ENCODE results near the gene P3H4.

The P3H4 gene

DNA sequence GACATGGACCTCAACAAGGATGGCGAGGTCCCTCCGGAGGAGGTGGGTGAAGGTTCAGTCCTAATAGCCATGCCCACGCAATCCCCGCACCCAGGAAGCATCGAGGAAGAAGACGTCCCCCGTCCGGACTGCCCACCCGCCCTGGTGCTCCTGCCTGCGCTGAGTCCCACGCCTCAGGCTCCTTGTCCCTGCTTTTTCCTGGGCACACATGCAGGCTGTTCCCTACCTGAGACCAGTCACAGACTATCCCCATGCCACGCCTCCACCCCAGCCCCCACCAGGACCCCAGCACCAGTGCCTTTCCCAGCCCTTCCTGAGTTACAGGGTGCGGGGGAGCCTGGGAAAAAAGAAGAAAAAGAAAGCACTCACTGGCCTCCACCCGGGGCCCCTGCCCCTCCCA lies 10.0 kb upstream of the P3H4 start:
- no peak for DNase-seq

DNA sequence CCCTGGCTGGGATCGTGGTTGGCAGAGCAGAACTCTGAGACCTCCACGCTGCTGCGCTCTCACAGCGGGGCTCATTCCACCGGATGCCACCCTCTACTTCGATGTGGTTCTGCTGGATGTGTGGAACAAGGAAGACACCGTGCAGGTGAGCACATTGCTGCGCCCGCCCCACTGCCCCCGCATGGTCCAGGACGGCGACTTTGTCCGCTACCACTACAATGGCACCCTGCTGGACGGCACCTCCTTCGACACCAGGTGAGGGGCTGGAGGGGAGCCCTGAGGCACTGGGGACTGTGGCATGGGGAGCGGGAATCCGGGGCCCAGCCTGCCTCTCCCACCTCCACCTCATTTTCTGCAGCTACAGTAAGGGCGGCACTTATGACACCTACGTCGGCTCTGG lies 6.3 kb upstream of the P3H4 start:
- no peak for DNase-seq

DNA sequence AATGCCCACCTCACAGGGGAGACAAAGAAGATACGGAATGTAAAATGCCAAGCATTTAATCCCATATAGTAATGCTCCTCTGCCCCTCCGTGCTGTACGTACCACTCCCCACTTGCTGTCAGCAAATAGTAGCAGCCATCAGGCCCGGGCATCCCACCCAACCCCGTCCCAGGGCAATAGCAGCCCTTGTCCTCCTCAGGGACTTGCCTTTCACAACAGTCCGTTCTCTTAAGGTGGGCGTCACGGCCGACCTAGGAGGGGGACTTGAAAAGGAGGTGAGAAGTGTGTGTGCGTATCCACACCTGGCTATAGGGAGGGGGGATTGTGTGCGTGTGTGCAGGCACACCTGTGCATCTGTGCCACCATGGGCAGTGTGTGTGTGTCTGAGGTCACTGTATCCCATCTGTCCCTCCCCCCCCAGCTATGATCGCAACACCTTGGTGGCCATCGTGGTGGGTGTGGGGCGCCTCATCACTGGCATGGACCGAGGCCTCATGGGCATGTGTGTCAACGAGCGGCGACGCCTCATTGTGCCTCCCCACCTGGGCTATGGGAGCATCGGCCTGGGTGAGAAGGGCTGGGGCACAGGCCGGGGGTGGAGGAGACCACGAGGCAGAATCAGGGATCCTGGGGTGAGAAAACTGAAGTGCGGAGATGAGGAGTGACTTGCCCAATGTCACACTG lies 5.0 kb upstream of the P3H4 start:
- DNase-seq: no peak

DNA sequence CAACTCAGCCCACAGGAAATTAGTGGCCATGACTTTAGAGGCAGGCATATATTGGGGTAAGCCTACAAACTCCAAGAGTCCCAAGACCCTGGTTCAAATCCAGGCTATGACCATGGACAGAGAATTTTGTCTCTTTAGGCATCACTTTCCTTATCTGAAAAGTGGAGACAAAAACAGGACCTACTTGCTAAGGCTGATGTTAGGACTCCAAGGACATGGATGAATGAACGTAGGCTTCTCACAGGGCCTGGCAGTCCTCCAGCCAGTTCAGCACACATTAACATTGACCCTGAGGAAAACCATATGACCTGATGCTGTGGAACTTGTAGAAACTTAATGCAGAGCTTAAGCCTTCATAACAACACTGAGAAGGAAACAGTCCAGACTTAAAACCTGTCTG lies 2.4 kb upstream of the P3H4 start:
- DNase-seq: no peak

DNA sequence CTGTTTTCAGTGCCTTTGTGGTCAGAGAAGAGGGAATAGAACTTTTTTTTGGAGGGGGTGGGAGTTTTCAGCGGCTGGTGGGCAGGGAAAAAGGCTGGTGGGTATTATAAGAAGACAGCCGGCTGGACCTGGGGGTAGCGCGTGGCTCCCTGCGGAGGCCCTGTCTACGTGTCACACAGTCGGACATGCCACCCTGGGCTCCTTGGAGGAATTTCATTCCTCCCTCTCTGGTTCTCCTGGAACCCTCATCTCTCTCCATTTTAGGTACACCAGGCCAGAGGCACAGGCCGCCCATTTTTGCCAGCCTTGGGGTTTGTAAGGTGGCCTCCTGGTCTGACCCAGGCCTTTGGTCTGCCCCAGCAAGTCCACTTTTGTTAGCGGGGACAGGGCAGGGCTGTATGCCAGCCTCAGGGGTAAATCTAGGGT lies 2.0 kb upstream of the P3H4 start:
- no peak for DNase-seq

DNA sequence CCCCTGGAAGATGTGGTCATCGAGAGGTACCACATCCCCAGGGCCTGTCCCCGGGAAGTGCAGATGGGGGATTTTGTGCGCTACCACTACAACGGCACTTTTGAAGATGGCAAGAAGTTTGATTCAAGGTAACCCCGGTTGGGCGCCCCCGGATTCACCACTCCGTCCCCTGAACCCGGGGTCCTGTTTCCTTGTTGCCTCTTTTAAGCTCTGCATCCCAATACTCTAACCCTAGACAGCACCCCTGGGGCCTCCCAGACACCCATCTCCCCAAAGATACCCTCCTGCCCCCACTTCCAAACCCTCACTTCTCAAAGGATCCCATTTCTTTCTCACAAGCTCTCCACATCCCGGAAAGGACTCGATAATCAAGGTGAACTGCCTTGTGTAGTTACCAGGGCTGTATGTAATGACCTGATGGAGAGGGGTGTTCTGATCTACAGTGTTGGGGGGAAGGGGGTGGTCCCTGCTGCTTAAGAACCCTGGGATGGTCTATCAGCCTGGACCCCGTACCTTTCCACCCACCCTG lies 1.5 kb upstream of the P3H4 start:
- no peak for DNase-seq

DNA sequence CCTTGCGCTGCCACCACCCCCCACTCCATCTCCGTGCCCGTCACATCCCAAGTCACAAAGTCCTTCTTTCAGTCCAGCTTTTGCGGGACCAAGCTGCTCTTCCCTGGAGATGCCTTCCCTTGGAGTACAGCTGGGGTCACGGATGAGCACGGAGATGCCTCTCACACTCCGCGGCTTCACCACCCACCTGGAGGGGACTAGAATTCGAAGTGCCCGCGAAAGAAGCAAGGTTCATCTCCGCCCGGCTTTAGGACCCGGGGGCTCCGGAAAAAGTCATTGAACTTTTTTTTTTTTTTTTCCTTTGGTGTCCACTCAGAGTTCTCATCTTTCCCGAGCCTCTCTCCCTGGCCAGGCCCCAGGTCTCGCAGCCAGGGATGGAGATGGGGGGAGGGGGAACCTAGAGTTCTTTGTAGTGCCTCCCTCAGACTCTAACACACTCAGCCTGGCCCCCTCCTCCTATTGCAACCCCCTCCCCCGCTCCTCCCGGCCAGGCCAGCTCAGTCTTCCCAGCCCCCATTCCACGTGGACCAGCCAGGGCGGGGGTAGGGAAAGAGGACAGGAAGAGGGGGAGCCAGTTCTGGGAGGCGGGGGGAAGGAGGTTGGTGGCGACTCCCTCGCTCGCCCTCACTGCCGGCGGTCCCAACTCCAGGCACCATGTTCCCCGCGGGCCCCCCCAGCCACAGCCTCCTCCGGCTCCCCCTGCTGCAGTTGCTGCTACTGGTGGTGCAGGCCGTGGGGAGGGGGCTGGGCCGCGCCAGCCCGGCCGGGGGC lies 817 bp upstream of the P3H4 start, which contains the start of gene FKBP10:
Gene FKBP10, plus strand, starts transcription at position 624 of the 771 bp plus-strand sequence. Its CDS starts 31 bp downstream, at position 655.
- peak; percentile 16 for DNase-seq

DNA sequence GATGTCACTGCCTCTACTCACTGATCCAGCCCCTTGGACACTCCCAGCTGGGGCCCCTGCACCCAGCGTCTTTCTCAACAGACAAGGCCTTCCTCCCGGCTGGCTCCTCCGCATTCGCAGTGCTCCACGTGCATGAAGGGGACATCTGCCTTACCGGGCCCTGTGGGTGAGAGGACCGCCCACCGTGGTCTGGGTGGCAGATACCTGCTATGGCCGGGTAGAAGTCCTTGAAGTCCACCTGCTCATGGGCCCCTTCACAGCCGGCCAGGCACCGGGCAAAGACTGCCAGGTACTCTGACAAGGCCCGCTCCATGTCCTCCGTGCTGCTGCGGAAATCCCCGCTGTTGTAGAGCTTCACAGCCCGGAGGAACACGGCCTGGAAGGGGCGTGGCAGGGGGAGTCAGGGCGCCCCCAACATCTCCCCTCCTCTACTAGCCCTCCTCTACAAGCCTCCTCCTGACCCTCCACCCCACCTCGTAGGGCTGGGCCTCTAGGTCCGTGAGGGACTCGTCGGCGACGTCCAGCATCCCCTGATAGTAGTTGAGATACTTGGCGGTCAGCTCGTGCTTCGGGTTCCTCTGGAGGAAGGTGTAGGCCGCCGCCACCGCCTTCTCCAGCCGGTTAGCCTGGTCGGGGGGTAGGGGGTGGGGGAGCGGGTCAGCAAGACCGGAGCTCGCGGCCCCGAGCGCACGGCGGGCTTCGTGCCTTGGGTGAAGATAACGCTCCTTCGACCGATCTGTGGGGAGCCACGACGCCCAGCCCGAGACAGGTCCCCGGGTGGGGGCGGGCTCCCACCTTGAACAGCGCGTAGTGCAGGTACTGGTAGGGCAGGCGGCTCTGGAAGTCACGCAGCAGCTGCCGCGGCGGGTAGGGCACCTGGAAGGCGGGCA lies 845 bp downstream of the P3H4 start:
- DNase-seq: no peak

DNA sequence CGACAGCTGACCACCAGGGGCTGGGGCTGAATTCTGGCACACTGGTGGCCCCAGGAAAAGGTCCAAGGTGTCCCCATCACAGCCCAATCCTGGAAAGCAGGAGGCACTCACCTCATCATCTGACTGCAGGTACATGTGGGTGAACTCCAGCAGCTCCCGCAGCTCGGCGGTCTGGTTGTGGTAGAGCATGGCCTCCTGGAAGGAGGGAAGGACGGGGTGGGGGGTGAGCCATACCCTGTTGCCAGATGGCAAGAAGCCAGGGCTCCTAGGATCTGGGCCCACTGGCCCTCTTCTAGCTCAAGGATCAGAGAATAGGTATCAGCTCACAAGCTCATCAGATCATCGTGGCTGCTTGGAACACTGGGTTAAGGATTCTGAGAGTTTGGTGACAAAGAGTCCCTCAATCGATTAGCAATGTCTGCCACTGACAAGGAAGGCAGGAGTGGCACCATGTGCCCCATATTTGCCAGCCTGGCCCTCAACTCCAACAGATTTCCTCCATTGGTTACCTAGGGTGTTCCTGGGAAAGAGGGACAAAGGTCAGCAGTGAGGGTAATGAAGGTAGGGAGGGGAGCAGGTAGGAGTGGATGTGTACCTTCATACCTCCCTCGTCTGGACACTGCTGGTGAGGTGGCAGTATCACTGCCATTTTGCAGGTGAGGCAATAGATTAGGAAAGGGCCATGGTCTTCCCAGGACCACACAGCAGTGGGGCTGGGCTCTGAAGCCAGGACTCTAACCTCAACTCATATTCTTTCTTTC lies 4.9 kb downstream of the P3H4 start:
- no peak for DNase-seq

DNA sequence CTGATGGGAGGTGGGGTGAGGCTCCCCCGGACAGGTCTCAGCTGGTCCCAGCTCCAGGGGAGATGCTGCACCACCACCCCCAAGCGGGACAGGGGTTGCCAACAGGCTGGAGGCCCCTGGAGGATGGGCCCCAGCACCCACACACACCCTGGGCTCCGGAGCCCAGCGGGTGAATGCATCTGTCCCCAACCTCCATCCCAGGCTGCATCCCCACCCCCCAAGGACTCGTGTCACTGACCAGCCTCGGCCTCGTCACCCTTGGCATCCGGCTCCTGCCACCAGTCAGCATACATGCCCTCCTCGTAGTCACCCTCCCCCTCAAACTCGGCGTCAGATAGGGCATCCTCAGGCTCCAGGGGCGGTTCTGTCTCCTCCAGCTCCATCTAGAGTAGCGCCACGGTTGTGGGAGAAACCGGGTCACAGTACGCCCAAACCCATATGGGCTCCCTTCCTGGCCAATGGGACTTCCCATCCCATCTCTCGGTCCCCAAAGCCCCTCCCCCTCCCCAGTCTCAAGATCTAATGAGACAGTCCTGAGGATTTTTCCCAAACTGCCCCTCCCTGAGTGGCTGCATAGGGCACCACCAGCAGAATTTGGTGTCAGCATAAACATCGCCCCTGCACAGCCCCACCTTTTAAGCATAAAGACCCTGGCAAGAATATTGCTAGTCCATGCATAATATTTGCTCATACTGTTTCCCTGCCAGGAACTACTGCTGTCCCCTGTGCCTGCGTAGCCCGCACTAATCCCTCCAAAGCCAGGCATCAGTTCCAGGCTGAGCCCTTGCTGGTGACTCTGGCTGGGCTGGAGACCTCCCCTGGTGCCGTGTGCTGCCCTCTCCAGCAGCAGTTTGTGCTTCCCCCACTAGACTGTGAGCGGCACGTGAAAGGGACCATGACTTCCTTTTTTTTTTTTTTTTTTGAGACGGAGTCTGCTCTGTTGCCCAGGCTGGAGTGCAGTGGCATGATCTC lies 8.4 kb downstream of the P3H4 start:
- DNase-seq: no peak

DNA sequence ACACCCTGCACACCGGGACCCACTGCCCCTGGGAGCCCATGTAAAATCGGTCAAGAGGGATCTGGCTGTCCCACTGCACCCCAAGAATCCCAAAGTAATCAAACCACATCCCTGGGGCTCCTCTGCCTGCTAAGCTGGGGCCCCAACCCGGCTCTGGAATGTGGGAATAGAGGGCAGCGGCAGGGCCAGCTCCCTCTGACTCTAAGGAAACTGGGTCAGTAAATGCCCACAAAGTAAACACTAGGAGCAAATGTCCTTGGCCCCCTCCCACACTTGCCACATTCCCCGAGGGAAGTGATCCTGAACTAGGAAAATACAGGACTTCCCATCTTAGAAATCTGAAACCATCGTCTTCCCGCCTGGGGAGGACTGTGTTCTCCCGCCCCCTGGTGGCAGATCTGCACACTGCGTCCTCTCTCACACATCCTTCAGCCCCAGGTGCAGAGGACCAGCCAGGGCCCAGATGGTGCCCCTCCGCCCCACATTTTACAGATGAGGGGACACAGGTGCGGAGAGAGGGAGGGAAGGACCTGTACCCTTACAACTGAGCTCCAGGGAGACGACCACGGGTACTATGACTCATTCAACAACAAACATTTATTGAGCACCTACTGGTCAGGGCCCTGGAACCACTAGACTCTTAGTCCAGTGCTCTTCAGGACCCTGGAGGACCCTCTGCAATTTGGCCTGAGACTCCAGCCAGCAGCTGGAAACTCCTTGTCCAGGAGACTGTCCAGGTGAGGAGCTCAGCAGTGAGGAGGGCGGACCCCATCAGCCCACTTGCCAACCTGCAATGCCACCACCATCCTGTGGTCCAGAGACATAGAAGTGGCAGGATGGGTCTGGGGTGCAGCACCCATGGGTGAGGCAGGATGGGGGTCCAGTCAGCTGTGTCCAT lies 10.1 kb downstream of the P3H4 start:
- peak; percentile 67 for DNase-seq

DNA sequence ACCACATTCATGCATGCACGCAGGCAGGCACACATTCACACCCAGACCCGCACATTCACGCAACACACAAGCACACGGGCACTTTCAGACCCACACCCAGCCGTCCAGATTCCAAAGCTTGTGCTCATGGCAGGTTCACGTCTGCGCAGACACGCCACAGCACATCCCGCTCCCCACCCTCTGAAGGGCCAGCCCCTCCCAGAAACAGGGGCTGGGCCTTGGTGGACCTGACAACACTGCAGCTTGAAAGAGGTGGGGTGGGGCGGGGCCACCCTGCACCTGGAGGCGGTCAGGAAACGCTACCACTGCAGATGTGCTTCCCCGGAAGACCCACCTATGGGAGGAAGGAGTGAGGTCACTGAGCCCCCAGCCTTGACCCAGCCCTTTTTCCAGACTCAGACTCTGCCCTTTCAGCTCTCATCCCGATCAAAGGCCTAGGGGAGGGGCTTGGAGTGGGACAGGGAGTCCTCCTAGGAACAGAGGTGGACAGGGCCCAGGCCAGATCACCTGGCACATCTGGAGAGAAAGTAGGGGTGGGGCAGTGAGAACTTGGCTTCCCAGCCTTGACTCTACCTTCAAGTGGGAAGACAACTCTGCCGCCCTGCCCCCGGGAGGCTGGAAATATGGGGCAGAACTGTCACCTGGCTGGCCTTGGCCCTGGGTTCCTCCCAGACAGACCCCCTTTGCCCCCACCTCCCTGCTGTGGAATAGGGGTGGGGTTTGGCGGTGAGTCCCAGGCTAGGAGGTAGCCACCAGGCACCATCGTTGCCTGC lies 11.0 kb downstream of the P3H4 start:
- no peak for DNase-seq

DNA sequence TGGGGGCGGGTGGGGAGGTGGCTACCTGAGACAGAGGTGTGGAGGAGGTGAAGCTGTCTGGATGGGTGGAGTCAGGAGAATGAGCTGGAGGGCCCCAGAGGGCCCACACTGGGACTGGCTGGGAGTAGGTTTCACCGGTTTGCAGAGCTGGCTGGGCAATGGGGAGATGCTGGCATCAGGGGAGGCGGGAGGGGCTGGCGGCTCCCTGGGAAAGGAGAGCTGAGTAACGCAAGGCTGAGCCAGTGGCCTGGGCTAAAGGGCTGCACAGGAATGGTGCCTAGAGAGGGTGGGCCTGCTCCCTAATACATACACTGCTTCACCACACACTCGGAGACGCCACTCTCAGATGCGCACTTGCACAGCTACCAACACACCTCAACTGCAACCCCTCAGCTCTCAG lies 12.4 kb downstream of the P3H4 start:
- DNase-seq: no peak

DNA sequence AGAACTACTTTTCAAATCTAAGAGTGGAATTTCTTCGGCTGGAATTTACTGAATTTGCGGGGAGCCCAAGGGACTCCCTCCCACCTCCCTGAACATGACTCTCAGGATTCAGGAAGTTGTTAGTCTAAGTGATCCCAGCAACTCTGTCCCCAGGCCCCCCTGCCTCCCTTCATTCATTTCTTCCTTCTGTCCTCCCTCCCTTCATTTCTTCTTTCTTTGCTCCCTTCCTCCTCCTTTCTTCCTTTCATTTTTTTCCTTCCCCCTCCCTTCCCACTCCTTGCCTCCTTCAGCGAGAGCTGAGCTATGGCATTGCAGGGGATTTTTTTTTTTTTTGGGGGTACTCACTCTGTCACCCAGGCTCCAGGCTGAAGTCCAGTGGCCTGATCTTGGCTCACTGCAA lies 14.4 kb downstream of the P3H4 start:
- DNase-seq: no peak

DNA sequence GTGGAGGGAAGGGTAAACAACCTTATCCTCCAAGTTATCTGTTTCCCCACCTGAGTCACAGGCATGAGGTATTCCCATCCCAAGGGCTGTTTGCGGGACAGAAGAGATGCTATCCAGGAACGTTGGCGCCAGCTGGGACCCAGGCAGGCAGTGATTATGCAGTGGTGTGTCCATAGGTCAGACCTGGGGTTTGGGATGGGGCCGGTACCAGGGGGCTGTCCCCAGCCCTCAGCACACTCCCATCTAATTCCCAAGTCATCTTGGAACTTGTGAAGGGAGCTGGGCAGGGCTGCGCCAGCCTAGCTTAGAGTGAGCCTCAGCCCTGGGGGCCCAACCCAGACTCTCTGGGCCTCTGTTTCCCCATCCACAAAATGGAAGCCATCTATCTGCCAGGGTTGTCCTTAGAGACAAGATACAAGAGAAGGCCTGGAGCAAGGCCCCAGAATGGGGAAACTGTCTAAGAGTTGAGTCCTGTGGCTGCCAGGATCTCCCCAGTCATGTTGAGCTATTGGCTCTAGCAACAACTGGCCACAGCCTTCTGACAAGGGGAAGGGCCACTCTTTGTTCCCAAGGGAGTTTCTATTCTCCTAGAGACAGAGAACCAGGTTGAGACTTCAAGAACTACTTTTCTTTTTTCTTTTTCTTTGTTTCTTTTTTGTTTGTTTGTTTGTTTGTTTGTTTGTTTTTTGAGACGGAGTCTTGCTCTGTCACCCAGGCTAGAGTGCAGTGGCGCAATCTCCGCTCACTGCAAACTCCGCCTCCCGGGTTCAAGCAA lies 15.4 kb downstream of the P3H4 start:
- no peak for DNase-seq

DNA sequence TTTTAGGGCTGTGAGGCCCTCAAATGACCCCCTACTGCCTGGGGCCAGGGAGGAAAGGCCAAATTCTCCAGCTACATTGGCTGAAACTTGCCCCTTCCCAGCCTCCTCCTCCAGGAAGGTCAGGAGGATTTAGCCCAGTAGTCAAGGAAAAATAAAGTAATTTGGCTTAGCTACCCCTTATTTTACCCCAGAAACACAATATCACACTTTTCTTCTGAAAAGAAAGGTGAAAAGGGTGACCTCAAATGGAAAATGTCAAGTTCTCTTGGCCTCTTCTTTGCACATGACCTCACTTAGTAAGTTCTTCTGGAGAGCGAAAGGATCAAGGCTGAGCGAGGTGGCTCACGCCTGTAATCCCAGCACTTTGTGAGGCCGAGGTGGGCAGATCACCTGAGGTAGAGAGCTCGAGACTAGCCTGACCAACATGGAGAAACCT lies 17.2 kb downstream of the P3H4 start:
- DNase-seq: no peak

DNA sequence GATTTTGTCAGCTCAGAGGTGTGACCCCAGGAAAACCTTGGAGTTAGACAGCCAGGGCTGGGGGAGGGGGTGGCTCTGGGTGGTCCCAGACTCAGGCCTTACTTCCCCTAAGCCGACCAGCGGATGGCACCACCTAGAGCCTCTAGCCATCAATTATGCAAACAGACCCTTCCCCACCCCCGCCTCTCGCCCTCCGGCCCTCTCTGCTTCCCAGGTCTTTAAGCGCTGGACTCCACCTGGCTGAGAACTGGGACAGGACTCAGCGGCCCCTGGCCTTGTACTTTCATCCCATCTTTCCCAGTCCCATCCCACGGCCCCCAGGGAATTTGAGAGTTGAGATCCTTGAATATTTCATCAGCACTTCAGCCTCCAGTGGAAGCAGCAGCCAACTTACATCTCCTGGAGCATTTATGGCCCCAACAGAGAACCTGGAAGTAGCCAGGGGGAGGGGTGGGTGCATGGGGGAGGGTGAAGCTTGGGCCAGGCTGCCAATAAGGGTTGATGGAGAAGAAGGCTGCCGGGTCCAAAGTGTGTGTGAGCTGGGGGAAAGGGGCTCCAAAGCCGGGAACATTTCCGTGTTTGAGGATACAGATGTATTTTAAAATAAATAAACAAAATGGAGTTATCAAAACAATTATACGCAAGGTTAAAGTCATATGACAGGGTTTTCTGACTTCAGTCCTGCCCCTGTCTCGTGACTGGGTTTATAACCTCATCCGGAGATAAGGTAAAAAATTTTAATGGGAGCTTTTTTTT lies 17.8 kb downstream of the P3H4 start:
- no peak for DNase-seq
